Measurements from ENCODE around the gene CCSAP.

DNA sequence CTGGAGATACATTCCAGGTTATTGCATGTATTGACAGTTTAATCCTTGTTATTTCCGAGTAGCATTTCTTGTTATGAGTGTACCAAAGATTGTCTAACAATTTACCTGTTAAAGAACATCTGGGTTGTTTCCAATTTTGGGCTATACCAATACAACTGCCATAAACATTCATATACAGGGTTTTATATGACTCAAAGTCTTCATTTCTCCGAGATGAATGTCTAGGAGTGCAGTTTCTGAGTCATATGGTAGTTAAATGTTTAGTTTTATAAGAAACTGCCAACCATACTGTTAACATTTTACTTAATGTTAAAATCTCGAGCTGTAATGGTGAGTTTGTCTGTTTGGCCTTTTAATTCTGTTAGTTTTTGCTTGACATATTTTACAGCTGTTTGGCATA lies 61.9 kb downstream of the CCSAP start:
- no peak for TF ChIP-seq ZC3H10 (CRISPR knock-in tag; IDR thresholded peaks at IDR 0.05)
- TF ChIP-seq, protein P1, sequence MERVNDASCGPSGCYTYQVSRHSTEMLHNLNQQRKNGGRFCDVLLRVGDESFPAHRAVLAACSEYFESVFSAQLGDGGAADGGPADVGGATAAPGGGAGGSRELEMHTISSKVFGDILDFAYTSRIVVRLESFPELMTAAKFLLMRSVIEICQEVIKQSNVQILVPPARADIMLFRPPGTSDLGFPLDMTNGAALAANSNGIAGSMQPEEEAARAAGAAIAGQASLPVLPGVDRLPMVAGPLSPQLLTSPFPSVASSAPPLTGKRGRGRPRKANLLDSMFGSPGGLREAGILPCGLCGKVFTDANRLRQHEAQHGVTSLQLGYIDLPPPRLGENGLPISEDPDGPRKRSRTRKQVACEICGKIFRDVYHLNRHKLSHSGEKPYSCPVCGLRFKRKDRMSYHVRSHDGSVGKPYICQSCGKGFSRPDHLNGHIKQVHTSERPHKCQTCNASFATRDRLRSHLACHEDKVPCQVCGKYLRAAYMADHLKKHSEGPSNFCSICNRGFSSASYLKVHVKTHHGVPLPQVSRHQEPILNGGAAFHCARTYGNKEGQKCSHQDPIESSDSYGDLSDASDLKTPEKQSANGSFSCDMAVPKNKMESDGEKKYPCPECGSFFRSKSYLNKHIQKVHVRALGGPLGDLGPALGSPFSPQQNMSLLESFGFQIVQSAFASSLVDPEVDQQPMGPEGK (CRISPR knock-in tag; IDR thresholded peaks at IDR 0.05; ENCODE audit: borderline replicate concordance): no peak
- no peak for TF ChIP-seq PPARA (CRISPR knock-in tag; IDR thresholded peaks at IDR 0.05; ENCODE audit: borderline replicate concordance)
- TF ChIP-seq ARNTL (CRISPR knock-in tag; IDR thresholded peaks at IDR 0.05; ENCODE audit: borderline replicate concordance, low read depth): no peak
- TF ChIP-seq, protein P2, sequence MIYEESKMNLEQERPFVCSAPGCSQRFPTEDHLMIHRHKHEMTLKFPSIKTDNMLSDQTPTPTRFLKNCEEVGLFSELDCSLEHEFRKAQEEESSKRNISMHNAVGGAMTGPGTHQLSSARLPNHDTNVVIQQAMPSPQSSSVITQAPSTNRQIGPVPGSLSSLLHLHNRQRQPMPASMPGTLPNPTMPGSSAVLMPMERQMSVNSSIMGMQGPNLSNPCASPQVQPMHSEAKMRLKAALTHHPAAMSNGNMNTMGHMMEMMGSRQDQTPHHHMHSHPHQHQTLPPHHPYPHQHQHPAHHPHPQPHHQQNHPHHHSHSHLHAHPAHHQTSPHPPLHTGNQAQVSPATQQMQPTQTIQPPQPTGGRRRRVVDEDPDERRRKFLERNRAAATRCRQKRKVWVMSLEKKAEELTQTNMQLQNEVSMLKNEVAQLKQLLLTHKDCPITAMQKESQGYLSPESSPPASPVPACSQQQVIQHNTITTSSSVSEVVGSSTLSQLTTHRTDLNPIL (CRISPR knock-in tag; IDR thresholded peaks at IDR 0.05; ENCODE audit: low read depth): no peak
- no peak for TF ChIP-seq ISL1 (CRISPR knock-in tag; IDR thresholded peaks at IDR 0.05)
- TF ChIP-seq ESRRG (CRISPR knock-in tag; IDR thresholded peaks at IDR 0.05): no peak
- no peak for TF ChIP-seq ZFP30 (CRISPR knock-in tag; IDR thresholded peaks at IDR 0.05)
- no peak for TF ChIP-seq CSDC2 (CRISPR knock-in tag; IDR thresholded peaks at IDR 0.05)
- TF ChIP-seq, protein P3, sequence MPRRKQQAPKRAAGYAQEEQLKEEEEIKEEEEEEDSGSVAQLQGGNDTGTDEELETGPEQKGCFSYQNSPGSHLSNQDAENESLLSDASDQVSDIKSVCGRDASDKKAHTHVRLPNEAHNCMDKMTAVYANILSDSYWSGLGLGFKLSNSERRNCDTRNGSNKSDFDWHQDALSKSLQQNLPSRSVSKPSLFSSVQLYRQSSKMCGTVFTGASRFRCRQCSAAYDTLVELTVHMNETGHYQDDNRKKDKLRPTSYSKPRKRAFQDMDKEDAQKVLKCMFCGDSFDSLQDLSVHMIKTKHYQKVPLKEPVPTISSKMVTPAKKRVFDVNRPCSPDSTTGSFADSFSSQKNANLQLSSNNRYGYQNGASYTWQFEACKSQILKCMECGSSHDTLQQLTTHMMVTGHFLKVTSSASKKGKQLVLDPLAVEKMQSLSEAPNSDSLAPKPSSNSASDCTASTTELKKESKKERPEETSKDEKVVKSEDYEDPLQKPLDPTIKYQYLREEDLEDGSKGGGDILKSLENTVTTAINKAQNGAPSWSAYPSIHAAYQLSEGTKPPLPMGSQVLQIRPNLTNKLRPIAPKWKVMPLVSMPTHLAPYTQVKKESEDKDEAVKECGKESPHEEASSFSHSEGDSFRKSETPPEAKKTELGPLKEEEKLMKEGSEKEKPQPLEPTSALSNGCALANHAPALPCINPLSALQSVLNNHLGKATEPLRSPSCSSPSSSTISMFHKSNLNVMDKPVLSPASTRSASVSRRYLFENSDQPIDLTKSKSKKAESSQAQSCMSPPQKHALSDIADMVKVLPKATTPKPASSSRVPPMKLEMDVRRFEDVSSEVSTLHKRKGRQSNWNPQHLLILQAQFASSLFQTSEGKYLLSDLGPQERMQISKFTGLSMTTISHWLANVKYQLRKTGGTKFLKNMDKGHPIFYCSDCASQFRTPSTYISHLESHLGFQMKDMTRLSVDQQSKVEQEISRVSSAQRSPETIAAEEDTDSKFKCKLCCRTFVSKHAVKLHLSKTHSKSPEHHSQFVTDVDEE (CRISPR knock-in tag; IDR thresholded peaks at IDR 0.05): no peak
- TF ChIP-seq OSR1 (CRISPR knock-in tag; IDR thresholded peaks at IDR 0.05): no peak
- TF ChIP-seq ZNF565 (CRISPR knock-in tag; conservative IDR thresholded peaks at IDR 0.05; ENCODE audit: low read depth): no peak

Data from SK-N-SH treated with all-trans-retinoic acid at 6 μM for 48 hours (cell line).